ENCODE results near the gene SLC16A7. TPM values are rescaled to one million over a fixed set of nuclear protein-coding genes. Genes with fewer than 3 reads are reported as not detected.

The SLC16A7 gene
- total and polyA plus RNA-seq, 2 experiments from 2014 or later = 15.7 to 49.0 TPM

GRCh38 chr12:59808317-59808910, 212.6 kb downstream of the SLC16A7 start:
- H3K27me3 ChIP-seq (replicated peaks; ENCODE audit: insufficient read depth) = no peaks in the 10 kb centered on the region
- in situ Hi-C loops (cut with MboI) = loop anchor here (25.0 kb wide), 2 partner anchors 371 to 679 kb away; no protein-coding TSS in a partner anchor
- no peak overlapping the region for H3K4me2 ChIP-seq (ENCODE audit: unreplicated experiment)
- no peaks in the 10 kb centered on the region for H3K79me2 ChIP-seq (ENCODE audit: insufficient read depth)
- WGBS, 2 experiments (ENCODE audit: low coverage in 1 of 2, low lambda C conversion rate in 2 of 2, missing lambda C conversion rate in 2 of 2) = 22 to 24% methylated on average over 3 of the region's 3 CpGs
- H3K36me3 ChIP-seq (ENCODE audit: low read depth) = no peaks in the 10 kb centered on the region
- no peak overlapping the region for H3K4me3 ChIP-seq
- peak; percentile 71 for DNase-seq
- no peak for TF ChIP-seq EZH2phosphoT487 (IDR thresholded peaks at IDR 0.05; ENCODE audit: insufficient read depth, low read depth)
- TF ChIP-seq EZH2 (IDR thresholded peaks at IDR 0.05; ENCODE audit: insufficient read depth, poor library complexity, severe bottlenecking) = no peak
- no peak overlapping the region for H3K9ac ChIP-seq
- H3K27ac ChIP-seq = no peak overlapping the region
- no peaks in the 10 kb centered on the region for H3F3A ChIP-seq (ENCODE audit: insufficient read depth)
- H3K9me3 ChIP-seq (ENCODE audit: low read depth) = no peaks in the 10 kb centered on the region
- no peaks in the 10 kb centered on the region for H3K9me2 ChIP-seq (ENCODE audit: insufficient read depth)
- no peaks in the 10 kb centered on the region for H4K20me1 ChIP-seq (ENCODE audit: insufficient read depth)
- H3K4me1 ChIP-seq (ENCODE audit: insufficient read depth) = no peaks in the 10 kb centered on the region
- no peak overlapping the region for H2AFZ ChIP-seq

GRCh38 chr12:59811991-59812390, 216.2 kb downstream of the SLC16A7 start:
- Histone ChIP-seq H3K9me3 (ENCODE audit: low read depth) (no peaks in the 10 kb centered on the region), H3K9ac (no peak overlapping the region), H3K9me2 (ENCODE audit: insufficient read depth) (no peaks in the 10 kb centered on the region), H3F3A (ENCODE audit: insufficient read depth) (no peaks in the 10 kb centered on the region), H3K4me2 (ENCODE audit: unreplicated experiment) (no peak overlapping the region), H3K79me2 (ENCODE audit: insufficient read depth) (no peaks in the 10 kb centered on the region), H3K27me3 (replicated peaks; ENCODE audit: insufficient read depth) (no peaks in the 10 kb centered on the region), H4K20me1 (ENCODE audit: insufficient read depth) (no peaks in the 10 kb centered on the region), H2AFZ (no peak overlapping the region), H3K27ac (no peak overlapping the region), H3K4me3 (no peak overlapping the region), H3K4me1 (ENCODE audit: insufficient read depth) (no peaks in the 10 kb centered on the region), H3K36me3 (ENCODE audit: low read depth) (no peaks in the 10 kb centered on the region)
- TF ChIP-seq EZH2phosphoT487 (IDR thresholded peaks at IDR 0.05; ENCODE audit: insufficient read depth, low read depth) = no peak
- WGBS, 2 experiments (ENCODE audit: low coverage in 1 of 2, low lambda C conversion rate in 2 of 2, missing lambda C conversion rate in 2 of 2) = 96 to 98% methylated on average over 14 of the region's 14 CpGs
- no peak for DNase-seq
- in situ Hi-C loops (cut with MboI) = loop anchor here (25.0 kb wide), 2 partner anchors 375 to 675 kb away; no protein-coding TSS in a partner anchor

- H2AFZ ChIP-seq = no peak overlapping the region
- TF ChIP-seq EZH2phosphoT487 (IDR thresholded peaks at IDR 0.05; ENCODE audit: insufficient read depth, low read depth) (no peak), EZH2 (IDR thresholded peaks at IDR 0.05; ENCODE audit: insufficient read depth, poor library complexity, severe bottlenecking) (no peak)
- no peaks in the 10 kb centered on the region for H3F3A ChIP-seq (ENCODE audit: insufficient read depth)
- H4K20me1 ChIP-seq (ENCODE audit: insufficient read depth) = no peaks in the 10 kb centered on the region
- WGBS, 2 experiments (ENCODE audit: low coverage in 1 of 2, low lambda C conversion rate in 2 of 2, missing lambda C conversion rate in 2 of 2) = 90 to 93% methylated on average over 7 of the region's 7 CpGs
- H3K4me2 ChIP-seq (ENCODE audit: unreplicated experiment) = no peak overlapping the region
- in situ Hi-C loops (cut with MboI) = loop anchor here (25.0 kb wide), 2 partner anchors 375 to 675 kb away; no protein-coding TSS in a partner anchor
- H3K9me2 ChIP-seq (ENCODE audit: insufficient read depth) = no peaks in the 10 kb centered on the region
- no peaks in the 10 kb centered on the region for H3K27me3 ChIP-seq (replicated peaks; ENCODE audit: insufficient read depth)
- no peak overlapping the region for H3K9ac ChIP-seq
- H3K4me1 ChIP-seq (ENCODE audit: insufficient read depth) = no peaks in the 10 kb centered on the region
- no peaks in the 10 kb centered on the region for H3K9me3 ChIP-seq (ENCODE audit: low read depth)
- no peak overlapping the region for H3K27ac ChIP-seq
- no peak overlapping the region for H3K4me3 ChIP-seq
- H3K79me2 ChIP-seq (ENCODE audit: insufficient read depth) = no peaks in the 10 kb centered on the region
- H3K36me3 ChIP-seq (ENCODE audit: low read depth) = no peaks in the 10 kb centered on the region
- DNase-seq = no peak
These were observed 216.9 kb downstream of the SLC16A7 start for GRCh38 chr12:59812716-59813115.

- Histone ChIP-seq H3F3A (ENCODE audit: insufficient read depth) (peaks cover 16% of the 10 kb centered on the region), H3K36me3 (ENCODE audit: low read depth) (no peaks in the 10 kb centered on the region), H3K4me3 (no peak overlapping the region), H3K9me3 (ENCODE audit: low read depth) (no peaks in the 10 kb centered on the region), H3K4me1 (ENCODE audit: insufficient read depth) (peaks cover 20% of the 10 kb centered on the region), H4K20me1 (ENCODE audit: insufficient read depth) (no peaks in the 10 kb centered on the region), H3K9me2 (ENCODE audit: insufficient read depth) (no peaks in the 10 kb centered on the region), H3K9ac (no peak overlapping the region), H3K27ac (peak overlapping the region; percentile 24), H3K4me2 (ENCODE audit: unreplicated experiment) (peak overlapping the region; percentile 12), H3K79me2 (ENCODE audit: insufficient read depth) (no peaks in the 10 kb centered on the region), H2AFZ (0 out of 2 replicates have a peak overlapping the region, but pooled peaks have one; percentile 3), H3K27me3 (replicated peaks; ENCODE audit: insufficient read depth) (no peaks in the 10 kb centered on the region)
- WGBS, 2 experiments (ENCODE audit: low coverage in 1 of 2, low lambda C conversion rate in 2 of 2, missing lambda C conversion rate in 2 of 2) = 3 to 8% methylated on average over 2 of the region's 2 CpGs
- in situ Hi-C loops (cut with MboI) = loop anchor here (25.0 kb wide), 2 partner anchors 383 to 667 kb away; no protein-coding TSS in a partner anchor
- no peak for TF ChIP-seq EZH2 (IDR thresholded peaks at IDR 0.05; ENCODE audit: insufficient read depth, poor library complexity, severe bottlenecking)
- TF ChIP-seq EZH2phosphoT487 (IDR thresholded peaks at IDR 0.05; ENCODE audit: insufficient read depth, low read depth) = no peak
- peak; percentile 78 for DNase-seq
These were observed 224.8 kb downstream of the SLC16A7 start for GRCh38 chr12:59820594-59821011.
